AG10803 (cell line): ENCODE measurements around the gene PDZD8.
A peak's percentile ranks its signal among the peaks of the same experiment; 100 is the strongest.

Experiments
- DNase-seq: peaks from one replicate; pipeline ENCODE4 v3.0.0; 2010; ENCODE audit warnings: low read depth
- H3K4me3 ChIP-seq: 2 replicates; pipeline ENCODE4 v1.5.1; 2011; ENCODE audit warnings: mild to moderate bottlenecking, low read length, control low read depth
- CTCF ChIP-seq: conservative IDR thresholded peaks from 2 replicates; pipeline ENCODE4 v1.5.1; 2011; ENCODE audit warnings: mild to moderate bottlenecking, low read length, control low read depth, inconsistent platforms

PDZD8 gene

GRCh38 chr10:117250411-117250810 is 124.8 kb downstream of the PDZD8 start:
- no peak for DNase-seq
- no peak for TF ChIP-seq CTCF
- H3K4me3 ChIP-seq: no peak overlapping the region

GRCh38 chr10:117249493-117250093 is 125.6 kb downstream of the PDZD8 start:
- H3K4me3 ChIP-seq: no peak overlapping the region
- DNase-seq: no peak
- no peak for TF ChIP-seq CTCF

GRCh38 chr10:117248750-117249465 is 126.3 kb downstream of the PDZD8 start:
- no peak for TF ChIP-seq CTCF
- no peak overlapping the region for H3K4me3 ChIP-seq
- DNase-seq: peak; percentile 60

GRCh38 chr10:117246997-117247671 is 128.1 kb downstream of the PDZD8 start:
- H3K4me3 ChIP-seq: no peak overlapping the region
- TF ChIP-seq CTCF: no peak
- DNase-seq: peak; percentile 52

- TF ChIP-seq CTCF: no peak
- no peak overlapping the region for H3K4me3 ChIP-seq
- DNase-seq: no peak
Observed at GRCh38 chr10:117242463-117242832, 132.8 kb downstream of the PDZD8 start.

GRCh38 chr10:117241541-117242462 is 133.4 kb downstream of the PDZD8 start:
- no peak overlapping the region for H3K4me3 ChIP-seq
- DNase-seq: peak; percentile 7

More at GRCh38 chr10:117241541-117242462, 133.4 kb downstream of the PDZD8 start:
- TF ChIP-seq CTCF: no peak
